Muscle of arm (tissue), 12 donors: ENCODE measurements around the gene TBC1D1. TPM values are rescaled to one million over a fixed set of nuclear protein-coding genes. Genes with fewer than 3 reads are reported as not detected.
"Not testable (repeated sequence)": the region's sequence is repeated elsewhere in the genome, so short reads cannot be mapped to it uniquely, and the experiment has no call there.

Experiments
- DNase-seq: peaks from one replicate; pipeline ENCODE4 v3.0.0-alpha.2; 2013
- polyA plus RNA-seq, 12 donors: library from polyadenylated mRNA; unstranded; fragments of 120-200 nt; gene quantifications; one replicate each; pipeline ENCODE4 v1.2.1, GENCODE V29; 2013; ENCODE audit not compliant: insufficient read length in 12 of 12

TBC1D1 gene
- polyA plus RNA-seq, 12 donors, result 36.0 to 71.2 (median 61.3) TPM; not detected in 1

DNA sequence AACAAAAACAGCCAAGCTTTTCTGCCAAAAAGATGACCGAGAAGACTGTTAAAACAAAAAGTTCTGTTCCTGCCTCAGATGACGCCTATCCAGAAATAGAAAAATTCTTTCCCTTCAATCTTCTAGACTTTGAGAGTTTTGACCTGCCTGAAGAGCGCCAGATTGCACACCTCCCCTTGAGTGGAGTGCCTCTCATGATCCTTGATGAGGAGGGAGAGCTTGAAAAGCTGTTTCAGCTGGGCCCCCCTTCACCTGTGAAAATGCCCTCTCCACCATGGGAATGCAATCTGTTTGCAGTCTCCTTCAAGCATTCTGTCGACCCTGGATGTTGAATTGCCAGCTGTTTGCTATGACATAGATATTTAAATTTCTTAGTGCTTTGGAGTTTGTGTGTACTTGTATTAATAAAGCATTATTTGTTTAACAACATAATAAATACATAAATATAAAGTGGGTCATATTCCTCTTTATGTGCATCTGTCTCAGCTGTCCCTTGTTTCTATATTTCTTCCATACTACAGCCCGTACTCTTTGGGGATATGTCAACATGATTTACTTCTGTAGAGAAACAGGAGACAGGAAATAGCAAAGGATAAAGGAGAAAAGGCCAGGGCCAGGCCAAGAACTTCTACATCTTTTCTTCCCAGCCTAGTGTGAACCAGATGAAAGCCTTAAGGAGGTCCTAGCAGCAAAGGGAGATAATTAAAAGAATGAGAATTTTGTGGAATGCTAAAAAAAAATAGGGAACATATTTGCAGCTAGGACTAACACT is 70.0 kb downstream of the TBC1D1 start:
- DNase-seq, result no peak

DNA sequence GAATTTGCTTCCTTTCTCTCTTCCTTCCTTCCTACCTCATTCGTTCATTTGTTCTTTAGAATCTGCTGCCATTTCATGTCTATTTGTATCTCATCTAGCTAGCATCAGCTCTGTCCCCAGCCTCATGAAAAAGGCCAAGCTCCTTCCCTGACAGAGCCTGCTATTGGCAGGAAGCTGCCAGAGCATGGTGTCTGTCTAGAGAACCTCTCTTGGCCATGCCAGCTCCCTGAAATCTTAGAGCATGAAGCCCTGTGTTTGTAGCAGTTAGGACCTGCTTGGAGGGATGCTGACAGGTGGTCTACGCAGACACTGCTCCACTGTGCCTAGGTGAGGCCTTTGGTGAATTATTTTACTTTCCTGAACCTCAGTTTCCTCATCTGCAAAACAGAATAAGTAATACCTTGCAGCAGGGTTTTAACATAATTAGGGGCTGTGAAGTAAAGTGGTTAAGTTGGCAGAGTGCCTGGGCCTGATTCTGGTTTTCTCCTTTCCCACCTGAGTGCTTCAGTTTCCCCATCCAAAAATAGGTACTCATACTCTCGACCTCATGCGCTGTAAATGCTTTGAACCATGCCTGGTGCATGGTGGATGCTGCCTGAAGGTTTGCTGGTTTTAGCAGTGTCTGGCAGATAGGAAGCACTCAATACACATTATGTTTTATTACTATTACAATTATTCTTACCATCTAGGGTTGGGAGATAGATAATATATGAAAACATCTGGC is 74.0 kb downstream of the TBC1D1 start:
- DNase-seq, result no peak

DNA sequence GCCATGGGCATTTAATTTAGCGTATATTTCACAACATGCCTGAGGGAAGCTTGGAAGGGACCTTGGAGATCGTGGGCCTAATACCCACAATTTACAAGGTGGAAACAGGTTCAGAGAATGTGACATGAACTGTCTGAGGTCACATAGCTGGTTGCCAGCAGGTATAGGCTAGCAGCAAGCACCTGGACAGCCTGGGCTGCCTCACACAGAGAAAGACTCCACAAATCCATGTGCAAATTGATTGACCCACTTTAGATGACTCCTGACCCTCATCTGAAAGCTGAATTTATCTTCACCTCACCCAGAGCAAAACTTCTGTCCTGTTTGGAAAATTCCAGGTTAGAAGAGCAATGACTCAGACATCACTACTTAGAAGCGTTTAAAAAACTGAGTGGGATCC is 75.2 kb downstream of the TBC1D1 start:
- DNase-seq, result no peak

DNA sequence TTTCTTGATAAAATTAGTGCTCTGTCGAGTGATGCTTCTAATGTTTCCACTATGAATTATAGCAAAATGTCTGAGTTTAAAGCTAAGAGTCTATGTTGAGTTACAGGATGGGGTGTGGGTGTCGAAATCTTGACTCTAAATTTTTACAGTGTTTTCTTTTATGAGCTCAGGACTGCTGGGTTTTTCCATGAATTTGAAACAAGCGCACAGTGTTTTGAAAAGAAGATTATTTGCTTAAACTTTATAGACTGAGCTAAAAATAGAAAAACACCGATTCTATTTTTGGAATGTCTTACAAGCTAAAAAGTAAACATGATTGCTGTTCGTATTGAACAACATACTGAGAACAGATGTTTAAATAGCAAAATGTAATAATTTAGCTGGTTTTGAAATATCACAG is 76.9 kb downstream of the TBC1D1 start:
- no peak for DNase-seq

DNA sequence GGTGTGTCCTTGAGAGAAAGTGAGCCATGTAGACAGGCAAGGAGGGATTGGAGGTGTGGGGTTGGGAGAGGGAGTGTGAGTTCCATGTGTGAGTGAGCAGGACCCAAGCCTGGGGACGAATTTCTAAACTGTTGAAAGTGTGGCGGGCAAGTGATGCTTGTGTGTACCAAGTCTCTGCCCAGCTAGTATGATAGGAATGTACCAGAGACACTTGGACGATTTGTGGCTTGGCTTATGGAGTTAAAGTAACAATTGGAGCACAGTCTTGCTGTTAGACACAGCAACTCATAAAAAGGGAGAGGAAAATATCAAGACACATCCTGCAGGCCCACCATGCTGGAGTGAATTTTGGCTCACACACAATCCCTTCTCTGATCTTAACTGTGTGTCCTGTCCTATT is 77.9 kb downstream of the TBC1D1 start:
- DNase-seq, result no peak

DNA sequence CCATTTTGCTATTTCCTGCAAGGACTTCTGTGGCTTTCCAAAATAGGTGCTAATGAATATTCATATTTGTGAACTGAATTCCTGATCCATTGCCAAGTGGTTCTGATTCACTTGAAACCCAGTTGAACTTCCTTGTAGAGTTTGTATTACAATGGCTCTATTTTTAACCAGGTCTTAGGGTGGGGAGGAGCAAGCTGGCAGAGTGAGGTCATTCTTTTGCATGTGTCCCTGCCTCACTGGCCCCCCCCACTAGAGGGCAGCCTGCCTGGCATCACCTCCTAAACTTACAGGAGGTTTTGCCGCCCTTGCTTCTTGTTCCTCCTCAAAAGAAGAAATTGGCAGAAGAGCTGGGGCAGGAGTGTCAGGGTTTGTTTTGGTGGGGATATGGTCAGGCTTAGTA is 79.8 kb downstream of the TBC1D1 start:
- peak; percentile 11 for DNase-seq

DNA sequence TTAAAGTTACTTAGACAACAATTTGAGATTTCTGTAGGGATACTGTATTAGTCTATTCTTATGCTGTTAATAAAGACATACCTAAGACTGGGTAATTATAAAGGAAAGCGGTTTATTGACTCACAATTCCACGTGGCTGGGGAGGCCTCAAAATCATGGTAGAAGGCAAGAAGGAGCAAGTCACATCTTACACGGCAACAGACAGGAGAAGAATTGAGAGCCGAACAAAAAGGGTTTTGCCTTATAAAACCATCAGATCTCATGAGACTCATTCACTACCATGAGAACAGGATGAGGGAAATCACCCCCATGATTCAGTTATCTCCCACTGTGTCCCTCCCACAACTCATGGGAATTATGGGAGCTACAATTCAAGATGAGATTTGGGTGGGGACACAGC is 80.3 kb downstream of the TBC1D1 start:
- no peak for DNase-seq

DNA sequence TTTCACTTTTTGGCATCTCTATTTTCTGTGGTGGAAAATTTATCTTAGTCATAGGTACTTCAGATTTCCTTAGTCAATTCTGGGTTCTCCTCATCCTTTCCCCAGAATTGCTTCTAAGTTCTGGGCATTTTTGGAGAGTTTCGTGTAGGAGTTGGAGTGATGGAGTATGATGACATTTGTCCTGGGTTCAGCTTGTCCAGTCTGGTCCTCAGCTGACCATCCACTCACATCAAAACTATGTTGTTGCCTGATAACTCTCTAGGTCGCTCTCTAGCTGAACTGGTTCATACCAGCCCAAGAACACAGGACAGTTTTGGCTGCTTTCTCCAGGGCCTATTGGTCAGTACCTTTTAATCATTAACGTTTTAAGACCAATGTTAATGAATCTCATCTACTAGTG is 82.6 kb downstream of the TBC1D1 start:
- DNase-seq, result no peak

DNA sequence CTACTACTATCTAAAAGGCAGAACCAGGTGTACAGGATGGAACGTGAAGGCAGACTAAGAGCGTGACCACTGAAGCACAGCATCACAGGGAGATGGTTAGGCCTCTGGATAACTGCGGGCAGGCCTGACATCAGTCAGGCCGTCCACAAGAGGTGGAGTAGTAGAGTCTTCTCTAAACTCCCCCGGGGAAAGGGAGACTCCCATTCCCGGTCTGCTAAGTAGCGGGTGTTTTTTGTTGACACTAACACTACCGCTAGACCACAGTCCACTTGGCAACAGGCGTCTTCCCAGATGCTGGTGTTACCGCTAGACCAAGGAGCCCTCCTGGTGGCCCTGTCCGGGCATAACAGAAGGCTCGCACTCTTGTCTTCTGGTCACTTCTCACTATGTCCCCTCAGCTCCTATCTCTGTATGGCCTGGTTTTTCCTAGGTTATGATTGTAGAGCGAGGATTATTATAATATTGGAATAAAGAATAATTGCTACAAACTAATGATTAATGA is 84.5 kb downstream of the TBC1D1 start:
- not testable (repeated sequence) for DNase-seq

DNA sequence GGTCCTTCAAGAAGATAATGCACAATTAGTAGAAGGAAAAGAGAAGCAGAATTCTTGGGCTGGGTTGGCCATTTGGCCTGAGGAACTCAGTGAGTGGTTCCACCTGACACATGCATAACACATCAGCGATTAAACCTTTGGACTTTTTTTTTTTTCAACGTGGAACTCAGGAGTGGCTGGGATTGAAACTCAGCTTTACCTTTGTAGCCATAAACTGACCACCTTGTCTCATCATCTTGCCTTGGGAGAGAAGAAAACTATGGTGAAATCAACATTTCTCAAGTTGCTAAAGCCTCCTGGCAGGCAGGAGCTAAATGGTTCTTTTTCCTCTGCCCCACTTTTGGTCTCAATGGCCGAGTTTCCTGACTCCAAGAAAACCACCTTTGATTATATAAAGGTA is 85.6 kb downstream of the TBC1D1 start:
- DNase-seq, result peak; percentile 20

DNA sequence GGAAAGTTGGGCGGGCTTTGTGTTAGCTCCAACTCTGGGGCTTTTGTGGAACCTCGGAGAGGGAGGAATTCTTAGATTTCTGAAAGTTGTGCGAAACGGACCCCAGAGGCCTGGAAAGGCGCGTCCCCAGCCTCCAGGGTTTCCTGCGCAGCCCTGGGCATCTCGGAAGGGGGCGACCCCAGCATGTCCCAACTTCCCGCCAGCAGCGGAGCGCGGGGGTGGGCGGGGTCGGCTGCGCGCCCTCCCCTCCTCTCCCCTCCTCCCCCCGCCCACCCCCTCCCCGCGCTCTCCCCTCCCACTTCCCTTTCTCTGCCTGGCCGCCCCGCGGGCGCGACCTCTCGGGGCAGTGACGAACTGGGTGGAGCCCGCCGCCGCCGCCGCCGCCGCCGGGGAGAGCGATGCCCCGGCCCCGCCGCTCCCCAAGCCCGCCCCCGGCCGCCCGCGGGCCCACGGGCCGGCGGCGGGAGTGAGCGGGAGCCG is 86.1 kb downstream of the TBC1D1 start:
- DNase-seq, result peak; percentile 72

DNA sequence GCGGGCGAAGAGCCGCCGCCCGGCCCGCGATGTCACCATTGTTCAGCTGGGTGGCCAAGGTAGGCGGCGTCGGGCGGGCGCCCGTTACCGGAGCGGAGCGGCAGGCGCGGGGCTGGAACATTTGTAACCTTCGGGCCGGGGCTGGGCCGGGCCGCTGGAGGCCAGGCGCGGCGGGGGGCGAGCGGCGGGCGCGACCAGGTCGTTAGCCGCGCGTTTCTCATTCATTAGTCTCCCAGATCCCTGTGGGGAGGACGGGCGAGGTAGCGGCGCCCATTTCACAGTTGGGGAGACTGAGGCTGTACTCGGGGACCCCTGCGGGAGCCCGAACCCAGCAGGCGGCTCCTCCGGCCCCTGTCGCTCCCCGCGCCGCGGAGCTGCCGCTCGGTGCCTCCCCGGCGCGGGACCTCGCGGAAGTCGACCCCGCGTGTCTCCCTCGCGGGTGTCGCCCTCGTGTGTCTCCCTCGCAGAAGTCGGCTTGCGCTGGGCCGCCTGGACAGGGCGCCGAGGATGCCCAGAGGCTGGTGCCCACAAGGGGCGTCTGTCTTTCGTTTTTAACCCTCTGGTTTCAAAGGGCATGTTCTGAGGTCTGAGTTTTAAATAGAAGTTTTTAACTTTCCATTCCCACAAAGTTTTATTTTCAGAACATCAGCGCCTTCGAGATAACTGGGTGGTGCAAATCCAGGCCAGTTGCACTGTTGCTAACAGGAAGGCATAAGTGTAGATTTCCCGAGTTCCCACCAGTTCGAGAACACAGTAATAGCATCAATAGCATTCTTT is 86.8 kb downstream of the TBC1D1 start:
- DNase-seq, result peak; percentile 49

DNA sequence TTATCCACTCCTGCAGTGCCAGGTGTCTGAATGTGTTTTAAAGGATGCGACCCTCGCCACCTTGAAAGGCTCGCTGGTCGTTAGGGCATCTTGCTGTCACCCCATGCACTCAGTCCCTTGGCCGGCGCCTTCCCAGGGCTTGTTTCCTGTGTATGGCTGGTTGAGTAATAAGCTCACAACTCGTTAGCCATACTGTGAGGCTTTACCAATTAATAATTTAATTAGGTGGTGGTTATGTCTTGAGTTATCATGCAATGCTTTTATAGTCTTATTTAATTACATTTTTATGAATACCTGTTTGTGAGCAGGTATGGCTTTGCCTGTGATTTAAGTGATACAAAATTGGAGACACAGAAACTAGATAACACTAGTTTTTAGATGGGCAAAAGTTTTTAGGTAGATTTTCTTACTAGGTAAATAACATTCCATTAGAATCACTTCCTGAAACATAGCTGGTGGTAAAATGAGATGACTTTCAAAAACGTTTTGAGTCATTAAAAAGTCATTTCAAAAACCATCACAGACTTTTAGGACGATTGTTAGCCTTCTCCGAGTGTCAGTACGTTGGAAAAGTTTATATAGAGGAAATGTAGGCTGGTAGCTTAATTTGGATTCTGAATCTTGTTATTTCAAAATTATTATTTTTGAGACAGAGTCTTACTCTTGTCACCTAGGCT is 87.5 kb downstream of the TBC1D1 start:
- DNase-seq, result no peak

DNA sequence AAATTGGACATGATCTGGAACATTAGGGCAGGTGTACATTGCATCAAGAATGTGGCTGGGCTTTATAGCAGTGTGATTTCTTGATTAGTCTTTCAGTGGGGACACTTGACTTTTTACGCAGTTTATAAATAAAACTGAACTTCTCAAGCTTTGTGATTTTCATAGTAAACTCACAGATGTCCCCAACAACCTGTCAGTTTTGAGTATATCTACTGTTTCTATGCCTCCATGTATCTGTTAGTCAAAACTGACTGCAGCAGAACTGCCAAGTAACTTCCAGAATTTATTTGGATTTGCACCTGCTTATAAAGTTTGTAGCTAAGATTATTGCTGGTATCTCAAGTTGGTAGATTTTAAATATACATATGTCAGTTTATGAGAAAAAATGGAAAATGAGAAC is 89.4 kb downstream of the TBC1D1 start:
- DNase-seq, result no peak

DNA sequence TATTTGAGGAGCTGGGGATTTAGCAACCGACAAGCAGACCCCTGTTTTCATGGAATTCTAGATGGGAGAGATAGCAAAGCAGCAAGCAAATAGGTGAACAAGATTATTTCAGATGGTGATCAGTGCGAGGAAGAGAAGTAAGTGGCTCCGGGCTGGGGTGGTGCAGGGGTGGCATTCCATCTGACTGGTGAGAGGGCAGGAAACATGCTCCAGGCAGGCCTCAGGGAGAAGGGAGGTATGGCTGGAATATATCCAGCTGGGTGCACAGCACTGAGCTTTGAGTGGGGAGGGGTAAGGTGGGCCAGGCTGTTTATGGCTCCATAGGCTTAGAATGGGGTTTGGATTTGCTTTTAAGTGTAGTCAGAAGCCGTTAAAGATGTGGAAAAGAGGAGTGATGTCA is 90.5 kb downstream of the TBC1D1 start:
- DNase-seq, result no peak

DNA sequence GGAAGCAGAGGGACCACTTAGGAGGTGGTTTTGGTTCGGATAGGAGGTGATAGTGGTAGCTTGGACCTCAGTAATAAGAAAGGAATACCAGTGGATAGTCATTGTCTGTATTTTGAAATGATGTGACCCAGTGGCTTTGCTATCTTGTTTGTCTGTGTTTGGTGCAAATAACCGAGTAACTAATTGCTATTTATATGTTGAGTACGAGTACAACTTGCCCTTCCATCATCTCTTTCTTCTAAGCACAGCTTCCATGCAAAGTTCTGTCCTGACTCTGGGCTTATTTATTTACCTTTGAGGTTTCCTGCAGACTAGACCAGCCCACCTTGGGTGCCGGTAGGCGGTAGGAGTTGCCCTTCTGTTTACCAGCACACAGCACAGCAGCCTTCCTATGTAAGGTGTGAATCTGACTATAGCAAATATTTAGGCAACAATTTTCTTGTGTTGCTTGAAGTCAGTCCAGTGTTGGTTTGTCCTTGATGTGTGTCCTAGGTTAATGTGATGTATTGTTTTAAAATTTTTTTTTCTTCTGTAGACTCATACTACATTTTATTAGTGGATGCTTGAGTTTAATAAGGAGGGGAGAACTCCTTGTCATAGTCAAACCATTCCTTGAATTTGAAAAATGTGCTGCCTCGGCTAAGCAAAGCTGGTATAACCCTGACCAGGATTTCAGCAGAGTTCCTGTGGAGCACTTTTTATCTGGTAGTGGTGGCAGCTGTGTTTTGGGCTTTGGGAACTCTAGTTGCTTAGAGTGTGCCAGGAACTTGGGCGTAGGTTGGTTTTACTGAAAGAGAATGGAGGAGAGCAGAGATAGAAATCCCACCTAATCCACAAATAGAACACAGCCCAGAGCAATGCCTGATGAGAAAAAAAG is 91.2 kb downstream of the TBC1D1 start:
- DNase-seq, result no peak

DNA sequence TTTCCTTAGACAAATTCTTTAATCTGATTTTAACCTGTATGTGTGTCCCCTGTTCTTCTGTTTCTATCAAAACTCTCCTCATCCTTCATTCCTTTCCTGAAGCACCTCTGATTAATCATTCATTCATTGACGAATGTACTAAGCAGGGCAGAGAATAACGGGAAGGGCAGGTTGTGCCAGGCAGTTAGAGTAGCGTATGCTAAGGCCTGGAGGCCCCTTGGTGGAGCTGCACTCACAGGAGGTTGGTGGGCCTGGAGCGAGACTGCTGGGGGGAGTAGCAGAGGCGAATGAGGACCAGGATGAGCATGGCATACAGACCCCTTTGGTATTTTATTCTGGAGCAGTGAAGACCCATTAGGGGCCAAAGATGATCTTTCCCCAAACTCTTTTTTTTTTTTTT is 91.9 kb downstream of the TBC1D1 start:
- DNase-seq, result no peak

DNA sequence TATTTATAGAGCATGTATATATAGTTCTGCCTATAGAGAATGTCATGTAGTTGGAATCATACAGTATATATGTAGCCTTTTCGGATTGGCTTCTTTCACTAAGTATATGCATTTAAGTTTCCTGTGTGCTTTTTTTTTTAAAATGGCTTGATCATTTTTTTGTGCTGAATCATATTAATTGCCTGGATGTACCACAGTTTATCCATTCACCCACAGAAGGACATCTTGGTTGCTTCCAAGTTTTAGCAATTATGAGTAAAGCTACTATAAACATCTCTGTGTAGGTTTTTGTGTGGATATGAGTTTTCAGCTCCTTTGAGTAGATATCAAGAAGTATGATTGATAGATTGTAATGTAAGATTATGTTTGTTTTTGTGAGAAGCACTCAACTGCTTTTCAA is 93.1 kb downstream of the TBC1D1 start:
- DNase-seq, result no peak

DNA sequence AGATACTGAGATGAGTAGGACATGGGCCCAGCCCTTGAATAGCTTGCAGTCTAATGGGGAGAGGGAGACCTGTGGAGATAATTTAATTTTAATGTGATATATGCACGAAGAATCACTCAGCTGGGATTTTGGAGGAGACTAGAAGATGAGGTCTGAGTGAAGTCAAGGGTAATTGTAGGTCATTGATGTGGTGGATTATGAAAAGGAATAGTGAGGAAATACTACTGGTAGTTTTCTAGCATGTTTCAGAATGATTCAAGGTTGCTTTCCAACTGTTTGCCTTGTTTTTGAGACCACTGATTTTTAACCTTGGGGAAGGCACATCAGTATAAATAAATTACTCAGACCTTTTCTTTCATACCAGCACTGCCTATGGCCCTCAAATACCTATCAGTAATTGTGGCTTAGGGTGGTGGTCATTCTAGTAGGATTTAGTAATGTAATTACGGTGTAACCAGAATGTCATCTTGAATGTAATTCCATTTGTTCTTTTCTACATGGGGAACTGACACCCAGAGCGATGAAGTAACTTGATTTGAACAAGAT is 94.9 kb downstream of the TBC1D1 start:
- no peak for DNase-seq

DNA sequence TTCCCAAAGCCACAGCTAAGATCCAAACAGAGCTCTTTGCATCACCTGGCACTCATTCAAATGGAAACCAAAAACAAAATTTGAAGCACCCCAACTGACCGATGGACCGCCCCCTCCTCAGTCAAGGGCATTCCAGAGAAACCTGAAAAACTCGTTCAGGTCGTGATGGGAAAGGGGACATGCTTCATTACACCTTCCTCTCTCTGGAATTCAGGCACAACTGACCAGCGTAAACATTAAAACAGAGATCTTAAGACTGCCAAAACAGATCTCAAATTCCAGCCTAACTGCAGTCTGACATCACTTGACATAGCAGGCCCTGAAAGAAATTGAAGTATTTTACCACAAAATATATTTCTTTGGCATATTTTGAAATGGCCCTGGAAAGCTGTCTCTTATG is 97.8 kb downstream of the TBC1D1 start:
- no peak for DNase-seq
